Effector memory CD4-positive, alpha-beta T cell (primary cell): ENCODE measurements around the gene THBS1.
A peak's percentile ranks its signal among the peaks of the same experiment; 100 is the strongest.

ENCODE experiments used
- DNase-seq, 3 donors: peaks; one replicate each; pipeline ENCODE4 v3.0.0-alpha.2; 2020
- H3K27ac ChIP-seq: 2 replicates; pipeline ENCODE4 v1.7.0; 2013; ENCODE audit warnings: mild to moderate bottlenecking, low read length, moderate library complexity; ENCODE audit not compliant: insufficient read depth, poor library complexity, severe bottlenecking
- H3K27me3 ChIP-seq: replicated peaks from 2 replicates; pipeline ENCODE4 v1.7.0; 2013; ENCODE audit warnings: mild to moderate bottlenecking, low read length; ENCODE audit not compliant: insufficient read depth, control insufficient read depth, poor library complexity, severe bottlenecking
- H3K36me3 ChIP-seq: 2 replicates; pipeline ENCODE4 v1.7.0; 2013; ENCODE audit warnings: mild to moderate bottlenecking, low read length, moderate library complexity; ENCODE audit not compliant: control insufficient read depth, insufficient read depth
- H3K4me1 ChIP-seq: 2 replicates; pipeline ENCODE4 v1.7.0; 2013; ENCODE audit warnings: low read length, mild to moderate bottlenecking; ENCODE audit not compliant: control insufficient read depth, insufficient read depth, poor library complexity, severe bottlenecking
- H3K4me3 ChIP-seq: 2 replicates; pipeline ENCODE4 v1.7.0; 2013; ENCODE audit warnings: low read length, low read depth, mild to moderate bottlenecking; ENCODE audit not compliant: insufficient read depth, poor library complexity, severe bottlenecking
- H3K9me3 ChIP-seq: 2 replicates; pipeline ENCODE4 v1.7.0; 2013; ENCODE audit warnings: mild to moderate bottlenecking, low read length, moderate library complexity; ENCODE audit not compliant: control insufficient read depth

The THBS1 gene

GRCh38 chr15:39588531-39589192 lies 7.8 kb downstream of the THBS1 start:
- DNase-seq = no peak
- Histone ChIP-seq H3K9me3 (no peaks in the 10 kb centered on the region), H3K4me3 (no peak overlapping the region), H3K27me3 (no peaks in the 10 kb centered on the region), H3K4me1 (no peaks in the 10 kb centered on the region), H3K36me3 (no peaks in the 10 kb centered on the region), H3K27ac (no peak overlapping the region)

GRCh38 chr15:39589193-39589814 lies 8.4 kb downstream of the THBS1 start:
- H3K36me3 ChIP-seq = no peaks in the 10 kb centered on the region
- H3K4me3 ChIP-seq = no peak overlapping the region
- no peaks in the 10 kb centered on the region for H3K27me3 ChIP-seq
- no peak for DNase-seq
- H3K27ac ChIP-seq = no peak overlapping the region
- H3K4me1 ChIP-seq = no peaks in the 10 kb centered on the region
- H3K9me3 ChIP-seq = no peaks in the 10 kb centered on the region

GRCh38 chr15:39589815-39590644 lies 9.2 kb downstream of the THBS1 start:
- no peak for DNase-seq
- no peak overlapping the region for H3K27ac ChIP-seq
- H3K27me3 ChIP-seq = no peaks in the 10 kb centered on the region
- no peak overlapping the region for H3K4me3 ChIP-seq
- H3K4me1 ChIP-seq = no peaks in the 10 kb centered on the region
- no peaks in the 10 kb centered on the region for H3K36me3 ChIP-seq
- no peaks in the 10 kb centered on the region for H3K9me3 ChIP-seq

- Histone ChIP-seq H3K36me3 (no peaks in the 10 kb centered on the region), H3K9me3 (no peaks in the 10 kb centered on the region), H3K27ac (no peak overlapping the region), H3K27me3 (no peaks in the 10 kb centered on the region), H3K4me1 (no peaks in the 10 kb centered on the region), H3K4me3 (no peak overlapping the region)
- no peak for DNase-seq
Measured at GRCh38 chr15:39591141-39591895, 10.4 kb downstream of the THBS1 start.

DNA sequence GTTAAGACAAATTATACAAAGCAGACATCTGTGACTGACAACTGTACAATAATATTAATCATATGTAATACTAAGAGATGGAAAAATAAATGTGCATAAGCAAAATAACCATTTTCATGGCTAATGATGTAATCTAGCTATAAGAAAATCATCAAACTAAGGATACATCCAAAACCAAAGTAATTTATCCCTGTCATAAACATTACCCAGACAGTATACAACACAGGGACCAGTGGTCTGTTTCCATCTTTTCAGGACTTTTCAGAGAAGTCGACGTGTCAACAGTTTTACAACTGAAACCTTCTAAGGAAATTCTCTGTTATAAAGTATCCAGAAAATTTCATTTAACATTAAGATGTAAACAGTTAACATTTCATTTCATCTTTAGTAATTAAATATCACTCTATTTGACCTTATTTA lies 11.0 kb downstream of the THBS1 start:
- Histone ChIP-seq H3K27me3 (no peaks in the 10 kb centered on the region), H3K9me3 (no peaks in the 10 kb centered on the region), H3K4me3 (no peak overlapping the region), H3K4me1 (no peaks in the 10 kb centered on the region), H3K27ac (no peak overlapping the region), H3K36me3 (no peaks in the 10 kb centered on the region)
- no peak for DNase-seq

DNA sequence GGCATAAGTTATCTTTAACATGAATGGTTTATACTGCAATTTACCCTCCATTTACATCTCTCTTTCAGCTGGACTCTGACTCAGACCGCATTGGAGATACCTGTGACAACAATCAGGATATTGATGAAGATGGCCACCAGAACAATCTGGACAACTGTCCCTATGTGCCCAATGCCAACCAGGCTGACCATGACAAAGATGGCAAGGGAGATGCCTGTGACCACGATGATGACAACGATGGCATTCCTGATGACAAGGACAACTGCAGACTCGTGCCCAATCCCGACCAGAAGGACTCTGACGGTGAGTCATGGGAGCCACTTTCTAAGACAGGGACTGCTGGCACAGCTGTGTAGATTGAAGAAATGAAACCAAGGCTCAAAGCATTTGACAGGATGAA lies 11.6 kb downstream of the THBS1 start:
- Histone ChIP-seq H3K27ac (no peak overlapping the region), H3K4me3 (no peak overlapping the region), H3K27me3 (no peaks in the 10 kb centered on the region), H3K4me1 (no peaks in the 10 kb centered on the region), H3K9me3 (no peaks in the 10 kb centered on the region), H3K36me3 (no peaks in the 10 kb centered on the region)
- no peak for DNase-seq

- Histone ChIP-seq H3K27me3 (no peaks in the 10 kb centered on the region), H3K4me3 (no peak overlapping the region), H3K9me3 (no peaks in the 10 kb centered on the region), H3K36me3 (no peaks in the 10 kb centered on the region), H3K4me1 (no peaks in the 10 kb centered on the region), H3K27ac (no peak overlapping the region)
- DNase-seq = no peak
Measured at GRCh38 chr15:39593071-39593655, 12.3 kb downstream of the THBS1 start.

DNA sequence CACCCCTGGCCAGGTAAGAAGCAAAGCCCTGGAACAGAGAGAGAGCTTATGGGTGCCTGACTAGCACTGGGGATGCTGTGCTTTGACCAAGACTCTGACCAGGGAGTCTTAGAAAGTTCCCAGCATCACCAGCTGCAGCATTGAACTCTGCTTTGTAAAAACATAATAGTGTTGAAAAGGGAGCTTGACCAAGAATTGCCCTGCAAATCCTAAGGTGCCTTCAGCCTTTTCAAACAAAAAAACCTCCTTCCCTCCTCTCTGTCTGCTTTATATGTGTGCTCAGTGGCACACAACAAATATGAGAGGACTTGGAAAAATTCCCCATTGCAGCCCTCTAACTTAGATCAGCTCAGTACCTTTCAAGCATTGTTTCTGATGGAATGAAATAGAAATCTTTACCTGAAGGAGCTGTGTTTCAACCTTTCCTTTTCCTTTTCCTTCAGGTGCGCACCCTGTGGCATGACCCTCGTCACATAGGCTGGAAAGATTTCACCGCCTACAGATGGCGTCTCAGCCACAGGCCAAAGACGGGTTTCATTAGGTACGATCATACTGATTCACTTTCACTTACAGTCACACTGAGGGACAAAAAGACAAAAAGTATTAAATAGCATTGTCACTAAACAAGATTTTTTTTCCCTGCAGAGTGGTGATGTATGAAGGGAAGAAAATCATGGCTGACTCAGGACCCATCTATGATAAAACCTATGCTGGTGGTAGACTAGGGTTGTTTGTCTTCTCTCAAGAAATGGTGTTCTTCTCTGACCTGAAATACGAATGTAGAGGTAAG lies 13.0 kb downstream of the THBS1 start:
- DNase-seq = peak in 2 of 3 donors; percentile 12 to 24
- H3K4me3 ChIP-seq = no peak overlapping the region
- H3K36me3 ChIP-seq = no peaks in the 10 kb centered on the region

More for the DNA sequence above, 13.0 kb downstream of the THBS1 start:
- Histone ChIP-seq H3K27me3 (no peaks in the 10 kb centered on the region), H3K9me3 (no peaks in the 10 kb centered on the region), H3K4me1 (no peaks in the 10 kb centered on the region), H3K27ac (no peak overlapping the region)
